Activated T-cell treated with anti-CD3 and anti-CD28 coated beads, Interleukin-2, amount 50 U/mL, for 4 hours (primary cell): ENCODE results near the gene SLFN11. TPM values are rescaled to one million over a fixed set of nuclear protein-coding genes. Genes with fewer than 3 reads are reported as not detected.

ENCODE experiments used
- ATAC-seq, 2 donors: fragments of 200-7000 bp; cut with Tn5 transposase; one replicate each; pipeline ENCODE4 v1.10.0; 2021
- DNase-seq: peaks from one replicate; pipeline ENCODE4 v3.0.0-alpha.2; 2020
- H3K27me3 Mint-ChIP-seq: one replicate; pipeline ENCODE4 v1.8.0; 2021; ENCODE audit warnings: low read depth, mixed read lengths
- H3K36me3 Mint-ChIP-seq: one replicate; pipeline ENCODE4 v1.8.0; 2022; ENCODE audit warnings: mixed read lengths; ENCODE audit not compliant: insufficient read depth
- H3K4me1 Mint-ChIP-seq: one replicate; pipeline ENCODE4 v1.8.0; 2021; ENCODE audit warnings: low read depth, mixed read lengths
- H3K4me3 Mint-ChIP-seq: one replicate; pipeline ENCODE4 v1.8.0; 2021; ENCODE audit warnings: mild to moderate bottlenecking, moderate library complexity, mixed read lengths
- H3K9me3 Mint-ChIP-seq: one replicate; pipeline ENCODE4 v1.8.0; 2021; ENCODE audit warnings: mixed read lengths
- total RNA-seq, 3 donors: library from RNA; stranded (reverse); gene quantifications; one replicate each; pipeline ENCODE4 v1.2.1, GENCODE V29; 2021

Gene SLFN11
- total RNA-seq, 3 donors from 2014 or later: 13.4 to 17.0 (median 16.8) TPM

- ATAC-seq (no peak), DNase-seq (no peak)
- Mint-ChIP-seq H3K27me3 (no peaks in the 10 kb centered on the region), H3K4me1 (peaks cover 55% of the 10 kb centered on the region), H3K9me3 (peaks cover 13% of the 10 kb centered on the region), H3K4me3 (peak overlapping the region; percentile 93), H3K36me3 (peaks cover 10% of the 10 kb centered on the region)
These were observed 1.4 kb upstream of the SLFN11 start for GRCh38 chr17:35374766-35375344.

DNA sequence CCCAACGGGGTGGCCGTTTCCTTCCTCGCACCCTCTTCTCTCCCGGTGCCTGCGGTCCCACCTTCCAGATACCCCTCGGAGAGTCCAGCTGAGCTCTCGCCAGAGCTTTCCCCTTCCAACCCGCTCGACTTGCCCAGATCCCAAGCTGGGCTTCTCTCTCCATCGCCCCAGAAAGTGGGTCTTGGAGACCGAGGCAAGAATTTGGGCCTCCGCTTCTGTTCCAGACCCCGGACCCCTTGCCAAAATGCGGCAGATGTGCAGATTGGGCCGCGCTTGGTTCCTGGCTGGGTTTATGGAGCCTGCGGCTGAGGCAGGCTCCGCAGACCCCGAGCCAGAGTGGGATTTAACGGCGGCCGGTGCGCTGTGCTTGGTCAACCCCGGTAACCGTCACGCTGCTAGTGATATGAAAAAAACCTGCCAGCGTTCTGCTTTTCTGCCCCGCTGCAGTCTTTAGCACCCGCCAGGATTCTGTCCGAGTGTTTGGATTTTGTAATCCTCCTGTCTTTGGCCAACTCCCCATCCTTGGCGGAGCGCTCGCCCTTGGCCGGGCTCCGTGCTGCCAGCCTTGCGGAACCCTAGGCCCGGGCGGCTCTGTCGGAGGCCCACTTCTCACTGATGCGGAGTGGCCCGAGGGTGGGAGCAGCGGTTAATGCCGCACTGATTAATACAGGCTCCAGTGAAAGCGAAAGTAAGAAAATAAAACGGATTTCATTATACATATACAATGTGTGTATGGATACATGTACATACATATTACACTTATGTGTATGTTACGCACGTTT, 754 bp upstream of the SLFN11 start:
- Mint-ChIP-seq H3K36me3 (peaks cover 16% of the 10 kb centered on the region), H3K4me3 (peak overlapping the region; percentile 93), H3K27me3 (no peaks in the 10 kb centered on the region), H3K4me1 (peaks cover 57% of the 10 kb centered on the region), H3K9me3 (peaks cover 17% of the 10 kb centered on the region)
- ATAC-seq: peak; percentile 70 to 73
- DNase-seq: peak; percentile 34

- Mint-ChIP-seq H3K36me3 (peaks cover 16% of the 10 kb centered on the region), H3K4me3 (peak overlapping the region; percentile 93), H3K4me1 (peaks cover 66% of the 10 kb centered on the region), H3K27me3 (no peaks in the 10 kb centered on the region), H3K9me3 (peaks cover 17% of the 10 kb centered on the region)
- no peak for DNase-seq
- peak in 1 of 2 donors; percentile 7 for ATAC-seq
These were observed 431 bp downstream of the SLFN11 start for GRCh38 chr17:35372846-35373533.

- peaks cover 67% of the 10 kb centered on the region for H3K4me1 Mint-ChIP-seq
- DNase-seq: no peak
- ATAC-seq: no peak
- H3K27me3 Mint-ChIP-seq: no peaks in the 10 kb centered on the region
- peaks cover 17% of the 10 kb centered on the region for H3K9me3 Mint-ChIP-seq
- peak overlapping the region; percentile 66 for H3K4me3 Mint-ChIP-seq
- H3K36me3 Mint-ChIP-seq: peaks cover 18% of the 10 kb centered on the region
These were observed 1.5 kb downstream of the SLFN11 start for GRCh38 chr17:35371934-35372333.

DNA sequence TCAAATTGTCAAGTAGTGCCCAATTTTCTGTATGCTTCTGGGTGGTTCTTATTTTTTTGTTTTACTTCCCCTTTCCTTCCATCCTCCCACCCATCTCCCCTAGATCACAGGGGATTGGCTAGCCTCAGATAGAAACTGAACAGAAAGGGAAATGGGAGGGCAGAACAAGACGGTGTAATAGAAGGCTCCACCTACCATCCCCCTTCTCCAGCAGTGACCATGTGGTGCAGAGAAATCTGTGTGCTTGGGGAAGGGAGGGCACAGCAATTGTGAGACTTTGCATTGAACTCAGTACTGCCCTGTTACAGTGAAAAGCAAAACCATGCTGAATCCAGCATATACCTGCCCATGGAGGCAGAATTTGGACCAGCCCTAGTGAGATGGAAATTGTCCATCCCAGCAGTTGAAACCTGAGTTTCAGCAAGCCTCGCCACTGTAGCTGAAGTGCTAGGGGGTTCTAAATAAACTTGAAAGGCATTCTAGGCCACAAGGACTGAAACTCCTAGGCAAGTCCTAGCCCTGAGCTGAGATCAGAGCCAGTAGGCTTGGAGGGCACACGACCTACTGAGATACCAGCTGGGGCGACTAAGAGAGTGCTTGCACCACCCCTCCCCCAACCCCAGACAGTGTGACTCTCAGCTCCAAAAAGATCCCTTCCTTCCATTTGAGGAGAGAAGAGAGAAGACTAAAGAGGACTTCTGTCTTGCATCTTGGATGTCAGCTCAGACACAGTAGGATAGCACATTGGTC, 5.2 kb downstream of the SLFN11 start:
- H3K27me3 Mint-ChIP-seq: no peaks in the 10 kb centered on the region
- peaks cover 17% of the 10 kb centered on the region for H3K9me3 Mint-ChIP-seq
- H3K36me3 Mint-ChIP-seq: peaks cover 35% of the 10 kb centered on the region
- ATAC-seq: peak; percentile 74 to 86
- peaks cover 46% of the 10 kb centered on the region for H3K4me1 Mint-ChIP-seq
- no peak overlapping the region for H3K4me3 Mint-ChIP-seq
- no peak for DNase-seq

- peaks cover 61% of the 10 kb centered on the region for H3K36me3 Mint-ChIP-seq
- H3K4me1 Mint-ChIP-seq: peaks cover 13% of the 10 kb centered on the region
- DNase-seq: no peak
- no peak overlapping the region for H3K4me3 Mint-ChIP-seq
- no peaks in the 10 kb centered on the region for H3K9me3 Mint-ChIP-seq
- H3K27me3 Mint-ChIP-seq: no peaks in the 10 kb centered on the region
- ATAC-seq: no peak
These were observed 12.4 kb downstream of the SLFN11 start for GRCh38 chr17:35361027-35361426.

- Mint-ChIP-seq H3K36me3 (peaks cover 59% of the 10 kb centered on the region), H3K27me3 (no peaks in the 10 kb centered on the region), H3K4me3 (no peak overlapping the region), H3K4me1 (peaks cover 14% of the 10 kb centered on the region), H3K9me3 (no peaks in the 10 kb centered on the region)
- DNase-seq (no peak), ATAC-seq (no peak)
These were observed 14.0 kb downstream of the SLFN11 start for GRCh38 chr17:35359398-35359797.

DNA sequence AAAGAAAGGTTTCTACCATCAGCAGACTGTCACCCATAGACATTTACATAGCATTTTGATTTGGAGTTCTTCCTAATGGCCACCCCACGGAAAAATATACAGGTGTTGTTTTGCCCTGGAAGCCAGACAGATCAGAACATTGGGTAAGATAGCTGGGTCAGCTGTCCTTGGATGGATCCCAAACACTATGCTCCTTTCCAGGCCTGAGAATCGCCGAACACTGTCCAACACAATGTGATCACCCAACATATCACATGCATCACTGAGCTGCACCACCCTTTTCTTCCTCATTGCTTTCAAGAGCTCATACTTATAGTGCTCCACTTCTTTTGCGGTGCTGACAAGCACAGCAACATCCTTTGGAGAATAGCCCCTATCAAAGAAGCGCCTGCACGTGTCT, 21.1 kb downstream of the SLFN11 start:
- Mint-ChIP-seq H3K4me3 (no peak overlapping the region), H3K9me3 (no peaks in the 10 kb centered on the region), H3K36me3 (peaks cover 31% of the 10 kb centered on the region), H3K27me3 (no peaks in the 10 kb centered on the region), H3K4me1 (peaks cover 13% of the 10 kb centered on the region)
- ATAC-seq: no peak
- no peak for DNase-seq

DNA sequence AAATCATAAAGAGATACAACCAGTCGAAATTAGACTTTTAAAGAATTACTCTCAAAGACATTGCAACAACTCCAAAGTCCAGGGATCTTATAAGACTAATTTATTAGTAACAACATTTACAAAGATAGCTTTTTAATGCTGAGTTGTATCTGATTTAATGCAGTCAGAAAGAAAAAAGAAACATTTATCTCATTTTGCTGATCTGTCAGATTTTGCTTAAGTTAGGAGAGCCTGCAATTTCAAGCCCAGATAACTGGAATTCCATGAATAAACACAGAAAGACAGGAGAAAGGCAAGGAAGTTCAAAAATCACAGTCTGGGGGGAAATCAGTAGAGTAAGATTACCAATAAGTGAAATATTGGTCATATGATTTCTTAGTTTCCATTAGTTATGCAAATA, 22.9 kb downstream of the SLFN11 start:
- H3K4me1 Mint-ChIP-seq: peaks cover 24% of the 10 kb centered on the region
- no peaks in the 10 kb centered on the region for H3K9me3 Mint-ChIP-seq
- no peak for ATAC-seq

GRCh38 chr17:35345926-35346771, 27.3 kb downstream of the SLFN11 start:
- ATAC-seq (peak; percentile 53 to 66), DNase-seq (no peak)
- Mint-ChIP-seq H3K9me3 (peaks cover 4% of the 10 kb centered on the region), H3K4me3 (peak overlapping the region; percentile 88), H3K27me3 (no peaks in the 10 kb centered on the region), H3K4me1 (peaks cover 50% of the 10 kb centered on the region), H3K36me3 (no peaks in the 10 kb centered on the region)

More for the DNA sequence above, 22.9 kb downstream of the SLFN11 start:
- Mint-ChIP-seq H3K27me3 (no peaks in the 10 kb centered on the region), H3K36me3 (peaks cover 20% of the 10 kb centered on the region), H3K4me3 (no peak overlapping the region)
- DNase-seq: no peak

GRCh38 chr17:35345445-35345925, 27.9 kb downstream of the SLFN11 start:
- peak in 1 of 2 donors; percentile 29 for ATAC-seq
- peaks cover 6% of the 10 kb centered on the region for H3K9me3 Mint-ChIP-seq
- peaks cover 50% of the 10 kb centered on the region for H3K4me1 Mint-ChIP-seq

GRCh38 chr17:35344262-35344661, 29.2 kb downstream of the SLFN11 start:
- Mint-ChIP-seq H3K4me3 (no peak overlapping the region), H3K27me3 (no peaks in the 10 kb centered on the region), H3K4me1 (peaks cover 51% of the 10 kb centered on the region), H3K36me3 (no peaks in the 10 kb centered on the region), H3K9me3 (peaks cover 12% of the 10 kb centered on the region)
- no peak for ATAC-seq
- DNase-seq: no peak

More at GRCh38 chr17:35345445-35345925, 27.9 kb downstream of the SLFN11 start:
- DNase-seq: no peak
- Mint-ChIP-seq H3K27me3 (no peaks in the 10 kb centered on the region), H3K36me3 (no peaks in the 10 kb centered on the region), H3K4me3 (peak overlapping the region; percentile 88)

DNA sequence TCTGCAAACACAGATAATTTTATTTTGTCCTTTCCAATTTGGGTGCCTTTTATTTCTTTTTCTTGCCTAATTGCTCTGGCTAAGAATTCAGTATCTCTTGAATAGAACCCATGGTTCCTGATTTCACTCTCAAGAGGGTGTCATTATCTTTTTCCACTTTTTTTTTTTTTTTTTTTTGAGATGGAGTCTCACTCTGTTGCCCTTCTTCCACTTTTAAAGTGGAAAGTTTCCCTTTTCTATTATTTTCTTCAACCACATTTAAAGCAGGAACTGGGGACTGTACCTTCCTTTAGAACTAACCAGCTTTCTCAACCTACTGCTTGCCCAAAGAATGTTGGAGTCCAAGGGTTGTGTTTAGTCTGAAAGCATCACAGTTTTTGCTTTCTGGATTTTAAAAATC, 31.1 kb downstream of the SLFN11 start:
- no peak for ATAC-seq
- peaks cover 47% of the 10 kb centered on the region for H3K4me1 Mint-ChIP-seq
- H3K36me3 Mint-ChIP-seq: no peaks in the 10 kb centered on the region

More for the DNA sequence above, 31.1 kb downstream of the SLFN11 start:
- no peak for DNase-seq
- peaks cover 12% of the 10 kb centered on the region for H3K9me3 Mint-ChIP-seq
- H3K4me3 Mint-ChIP-seq: no peak overlapping the region
- H3K27me3 Mint-ChIP-seq: no peaks in the 10 kb centered on the region
